Stomach (tissue), 9 donors: ENCODE measurements around the gene CDC25A. TPM values are rescaled to one million over a fixed set of nuclear protein-coding genes. Genes with fewer than 3 reads are reported as not detected.

Experiments used
- DNase-seq, 2 donors: peaks; one replicate each; pipeline versions ENCODE4 v3.0.0 to v3.0.0-alpha.2; 2013 to 2019
- H3K27ac ChIP-seq, 5 donors: fragments of 200-600 bp in 4 of 5; sonication (generic) in 4 of 5; one replicate each; pipeline ENCODE4 v1.5.1; 2013 to 2019; ENCODE audit warnings: mild to moderate bottlenecking in 1 of 5, moderate library complexity in 1 of 5
- H3K27me3 ChIP-seq, 3 donors: fragments of 200-600 bp; sonication (generic); one replicate each; pipeline ENCODE4 v1.5.1; 2017 to 2019; ENCODE audit warnings: mixed run types in 1 of 3
- H3K36me3 ChIP-seq, 4 donors: fragments of 200-600 bp; sonication (generic); 1 replicate in 3 of 4; 2 replicates in 1 of 4; pipeline ENCODE4 v1.5.1; 2016 to 2019
- H3K4me1 ChIP-seq, 4 donors: fragments of 200-600 bp; sonication (generic); one replicate each; pipeline ENCODE4 v1.5.1; 2016 to 2019
- H3K4me3 ChIP-seq, 4 donors: fragments of 200-600 bp; sonication (generic) in 3 of 4; one replicate each; pipeline ENCODE4 v1.5.1; 2016 to 2019; ENCODE audit warnings: mild to moderate bottlenecking in 1 of 4
- H3K9me3 ChIP-seq, 4 donors: fragments of 200-600 bp; sonication (generic); one replicate each; pipeline ENCODE4 v1.5.1; 2016 to 2019
- EP300 ChIP-seq: sonication (generic); formaldehyde crosslinking; IDR thresholded peaks from one replicate; pipeline ENCODE4 v1.6.1; 2017; ENCODE audit warnings: antibody characterized with exemption
- POLR2A ChIP-seq, 4 donors: fragments of 450-650 bp; IDR thresholded peaks; one replicate each; pipeline ENCODE4 v1.6.1; 2016; ENCODE audit warnings: antibody characterized with exemption in 4 of 4, control low read depth in 2 of 4, mild to moderate bottlenecking in 1 of 4, moderate library complexity in 1 of 4
- POLR2AphosphoS5 ChIP-seq, 3 donors: sonication (generic); formaldehyde crosslinking; IDR thresholded peaks; one replicate each; pipeline ENCODE4 v1.6.1; 2016; ENCODE audit warnings: antibody characterized with exemption in 3 of 3
- WGBS, 5 donors: extraction: QIAGEN DNeasy Blood & Tissue Kit in 3 of 5; methylation state at CpG; one replicate each; pipeline versions ENCODE4 v1.1.5 to v1.1.7; 2013 to 2018; 5-methylcytosine and 5-hydroxymethylcytosine counted together
- intact Hi-C: fragments of 100-400 bp; cut with DNase I; formaldehyde crosslinking; loops from one replicate; pipeline ENCODE4 v1.15.1; 2023; ENCODE audit warnings: low total_unique reads
- polyA plus RNA-seq, 3 donors: library from polyadenylated mRNA; stranded (reverse); fragments of 200-250 nt; gene quantifications; one replicate each; pipeline ENCODE4 v1.2.3, GENCODE V29; 2013
- total RNA-seq, 5 donors: library from RNA; depleted of rRNA; stranded (reverse); fragments of >200 nt; gene quantifications; one replicate each; pipeline versions ENCODE4 v1.1.0 to v1.2.3, GENCODE V29; 2014 to 2016
- TF ChIP-seq, protein P1 (sequence below), 7 experiments: fragments of 450-650 bp in 4 of 7; fragments of 200-600 bp in 3 of 7; sonication (generic) in 3 of 7; IDR thresholded peaks; one replicate each; pipeline ENCODE4 v1.5.1; 2016 to 2019; ENCODE audit warnings: antibody characterized with exemption in 7 of 7, control low read depth in 2 of 7, mild to moderate bottlenecking in 1 of 7
- donor health status: healthy with polysubstance abuse.
- donor health status: Bipolar disorder and iron deficiency.
- donor health status: healthy.

CDC25A gene
- total and polyA plus RNA-seq, 8 donors, result 1.1 to 5.7 (median 1.5) TPM

- Histone ChIP-seq H3K4me1 (peaks cover 14 to 30% (median 24%) of the 10 kb centered on the region in 4 donors), H3K36me3 (peaks cover 0 to 43% (median 20%) of the 10 kb centered on the region in 4 donors), H3K27ac (no peak overlapping the region), H3K9me3 (no peaks in the 10 kb centered on the region), H3K4me3 (no peak overlapping the region), H3K27me3 (no peaks in the 10 kb centered on the region)
- TF ChIP-seq POLR2A (IDR thresholded peaks at IDR 0.05), result no peak
- no peak for TF ChIP-seq EP300
- no peak for TF ChIP-seq POLR2AphosphoS5 (IDR thresholded peaks at IDR 0.05)
- TF ChIP-seq, protein P1, sequence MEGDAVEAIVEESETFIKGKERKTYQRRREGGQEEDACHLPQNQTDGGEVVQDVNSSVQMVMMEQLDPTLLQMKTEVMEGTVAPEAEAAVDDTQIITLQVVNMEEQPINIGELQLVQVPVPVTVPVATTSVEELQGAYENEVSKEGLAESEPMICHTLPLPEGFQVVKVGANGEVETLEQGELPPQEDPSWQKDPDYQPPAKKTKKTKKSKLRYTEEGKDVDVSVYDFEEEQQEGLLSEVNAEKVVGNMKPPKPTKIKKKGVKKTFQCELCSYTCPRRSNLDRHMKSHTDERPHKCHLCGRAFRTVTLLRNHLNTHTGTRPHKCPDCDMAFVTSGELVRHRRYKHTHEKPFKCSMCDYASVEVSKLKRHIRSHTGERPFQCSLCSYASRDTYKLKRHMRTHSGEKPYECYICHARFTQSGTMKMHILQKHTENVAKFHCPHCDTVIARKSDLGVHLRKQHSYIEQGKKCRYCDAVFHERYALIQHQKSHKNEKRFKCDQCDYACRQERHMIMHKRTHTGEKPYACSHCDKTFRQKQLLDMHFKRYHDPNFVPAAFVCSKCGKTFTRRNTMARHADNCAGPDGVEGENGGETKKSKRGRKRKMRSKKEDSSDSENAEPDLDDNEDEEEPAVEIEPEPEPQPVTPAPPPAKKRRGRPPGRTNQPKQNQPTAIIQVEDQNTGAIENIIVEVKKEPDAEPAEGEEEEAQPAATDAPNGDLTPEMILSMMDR (IDR thresholded peaks at IDR 0.05), result no peak
- WGBS, 5 donors, result 85 to 91% (median 88%) methylated on average over 2 of the region's 2 CpGs
- no peak for DNase-seq
- intact Hi-C loops, result no loop called here
Measured at GRCh38 chr3:48184299-48184698, 3.9 kb downstream of the CDC25A start.

- no peak overlapping the region for H3K27ac ChIP-seq
- 78 to 88% (median 86%) methylated on average over 5 of the region's 5 CpGs for WGBS, 5 donors
- DNase-seq, result no peak
Measured at GRCh38 chr3:48180531-48181253, 7.5 kb downstream of the CDC25A start.

GRCh38 chr3:48180021-48180420, 8.2 kb downstream of the CDC25A start:
- intact Hi-C loops, result no loop called here

More at GRCh38 chr3:48180531-48181253, 7.5 kb downstream of the CDC25A start:
- H3K9me3 ChIP-seq, result no peaks in the 10 kb centered on the region
- no peaks in the 10 kb centered on the region for H3K27me3 ChIP-seq
- TF ChIP-seq POLR2A (IDR thresholded peaks at IDR 0.05), result no peak
- no peak for TF ChIP-seq EP300
- TF ChIP-seq POLR2AphosphoS5 (IDR thresholded peaks at IDR 0.05), result no peak
- TF ChIP-seq, protein P1 (IDR thresholded peaks at IDR 0.05), result no peak
- H3K4me1 ChIP-seq, result peaks cover 0 to 3% (median 0%) of the 10 kb centered on the region in 4 donors
- no peak overlapping the region for H3K4me3 ChIP-seq
- H3K36me3 ChIP-seq, result peaks cover 0 to 65% (median 39%) of the 10 kb centered on the region in 4 donors
- intact Hi-C loops, result no loop called here

GRCh38 chr3:48178072-48178471, 10.1 kb downstream of the CDC25A start:
- Histone ChIP-seq H3K36me3 (peaks cover 0 to 85% (median 49%) of the 10 kb centered on the region in 4 donors), H3K9me3 (no peaks in the 10 kb centered on the region), H3K4me3 (no peak overlapping the region), H3K27ac (no peak overlapping the region), H3K27me3 (no peaks in the 10 kb centered on the region), H3K4me1 (no peaks in the 10 kb centered on the region)
- WGBS, 5 donors, result 88 to 97% (median 95%) methylated on average over 2 of the region's 2 CpGs
- TF ChIP-seq, protein P1 (IDR thresholded peaks at IDR 0.05), result no peak
- TF ChIP-seq POLR2A (IDR thresholded peaks at IDR 0.05) (no peak), EP300 (no peak), POLR2AphosphoS5 (IDR thresholded peaks at IDR 0.05) (no peak)
- no peak for DNase-seq
- intact Hi-C loops, result no loop called here

More at GRCh38 chr3:48180021-48180420, 8.2 kb downstream of the CDC25A start:
- no peak overlapping the region for H3K27ac ChIP-seq
- no peak overlapping the region for H3K4me3 ChIP-seq
- TF ChIP-seq EP300 (no peak), POLR2A (IDR thresholded peaks at IDR 0.05) (no peak), POLR2AphosphoS5 (IDR thresholded peaks at IDR 0.05) (no peak)
- TF ChIP-seq, protein P1 (IDR thresholded peaks at IDR 0.05), result no peak
- no peaks in the 10 kb centered on the region for H3K9me3 ChIP-seq
- no peaks in the 10 kb centered on the region for H3K4me1 ChIP-seq
- no peaks in the 10 kb centered on the region for H3K27me3 ChIP-seq
- H3K36me3 ChIP-seq, result peaks cover 0 to 71% (median 45%) of the 10 kb centered on the region in 4 donors
- WGBS, 5 donors, result 92 to 98% (median 96%) methylated on average over 5 of the region's 5 CpGs
- DNase-seq, result no peak
